Panc1 (cell line): ENCODE results near the gene SNX9.

Experiments
- CTCF ChIP-seq: fragments of 450-650 bp; IDR thresholded peaks from 2 replicates; pipeline ENCODE4 v1.5.1; 2017; ENCODE audit warnings: mild to moderate bottlenecking
- POLR2AphosphoS5 ChIP-seq: IDR thresholded peaks from 2 replicates; pipeline ENCODE4 v1.6.1; 2012; ENCODE audit warnings: mild to moderate bottlenecking, low read depth, low read length, moderate library complexity
- REST ChIP-seq, 2 experiments: IDR thresholded peaks; 2 replicates each; pipeline ENCODE4 v1.6.1; 2011 to 2012; ENCODE audit warnings: low read depth in 2 of 2, control low read depth in 1 of 2, low read length in 1 of 2, mild to moderate bottlenecking in 1 of 2, moderate library complexity in 1 of 2; ENCODE audit not compliant: insufficient read depth in 1 of 2
- SIN3A ChIP-seq: IDR thresholded peaks from 2 replicates; pipeline ENCODE4 v1.6.1; 2012; ENCODE audit warnings: low read depth, mild to moderate bottlenecking, low read length, moderate library complexity, borderline replicate concordance; ENCODE audit not compliant: insufficient read depth

- TF ChIP-seq CTCF: no peak
- TF ChIP-seq SIN3A: no peak
- TF ChIP-seq POLR2AphosphoS5: no peak
- no peak for TF ChIP-seq REST (IDR thresholded peaks at IDR 0.05; ENCODE audit: insufficient read depth in 1 of 2, low read depth in 2 of 2, low read length in 1 of 2)
Observed at GRCh38 chr6:157800420-157801237, 22.4 kb upstream of the SNX9 start.
